ENCODE measurements around the gene KAZALD1.

KAZALD1 gene

GRCh38 chr10:101113890-101114403, 52.2 kb downstream of the KAZALD1 start:
- no peak overlapping the region for H3K4me3 Mint-ChIP-seq
- DNase-seq = no peak
- peaks cover 21% of the 10 kb centered on the region for H3K4me1 Mint-ChIP-seq
- peaks cover 87% of the 10 kb centered on the region for H3K27me3 Mint-ChIP-seq (ENCODE audit: low read depth, poor library complexity)
- H3K27ac Mint-ChIP-seq = no peak overlapping the region
- H3K9me3 Mint-ChIP-seq = peaks cover 4% of the 10 kb centered on the region
- no peak for TF ChIP-seq CTCF (IDR thresholded peaks at IDR 0.05)
- no peaks in the 10 kb centered on the region for H3K36me3 Mint-ChIP-seq (ENCODE audit: low read depth)

GRCh38 chr10:101114646-101115045, 52.9 kb downstream of the KAZALD1 start:
- no peak overlapping the region for H3K4me3 Mint-ChIP-seq
- H3K27ac Mint-ChIP-seq = no peak overlapping the region
- H3K27me3 Mint-ChIP-seq (ENCODE audit: low read depth, poor library complexity) = peaks cover 87% of the 10 kb centered on the region
- H3K4me1 Mint-ChIP-seq = peaks cover 21% of the 10 kb centered on the region
- no peak for TF ChIP-seq CTCF (IDR thresholded peaks at IDR 0.05)
- DNase-seq = no peak
- H3K9me3 Mint-ChIP-seq = peaks cover 4% of the 10 kb centered on the region
- H3K36me3 Mint-ChIP-seq (ENCODE audit: low read depth) = no peaks in the 10 kb centered on the region

Measured in nephron progenitor cell (in vitro differentiated cells).